NCI-H69 (cell line): ENCODE measurements around the gene ADCY5.

Experiments used
- DNase-seq: peaks from one replicate; lab custom pipeline; 2025; lab: John Stamatoyannopoulos, UW

The ADCY5 gene

GRCh38 chr3:123429362-123430125 lies 19.3 kb downstream of the ADCY5 start:
- no peak for DNase-seq

GRCh38 chr3:123424999-123425712 lies 23.7 kb downstream of the ADCY5 start:
- DNase-seq, result no peak

GRCh38 chr3:123424321-123424998 lies 24.4 kb downstream of the ADCY5 start:
- DNase-seq, result no peak

DNA sequence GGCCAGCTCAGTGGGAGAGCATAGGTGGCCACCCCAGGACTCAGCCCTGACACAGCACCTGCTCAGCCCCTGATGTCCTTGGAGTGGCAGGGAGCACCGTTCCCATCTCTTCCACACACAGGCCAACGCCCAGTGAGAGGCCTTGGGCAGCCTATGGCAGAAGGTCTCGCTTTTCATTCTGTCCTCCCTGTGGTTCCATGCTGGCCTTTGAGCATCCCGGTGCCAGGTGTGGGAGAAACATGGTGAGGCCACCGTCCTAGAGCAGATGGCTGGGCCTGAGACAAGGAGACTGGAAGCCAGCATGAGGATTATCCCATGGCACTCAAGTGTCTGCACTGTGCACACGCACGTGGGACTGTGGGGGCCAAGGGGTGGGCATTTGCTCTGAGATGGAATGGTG lies 25.1 kb downstream of the ADCY5 start:
- no peak for DNase-seq

- no peak for DNase-seq
Observed at GRCh38 chr3:123423031-123423430, 25.9 kb downstream of the ADCY5 start.

DNA sequence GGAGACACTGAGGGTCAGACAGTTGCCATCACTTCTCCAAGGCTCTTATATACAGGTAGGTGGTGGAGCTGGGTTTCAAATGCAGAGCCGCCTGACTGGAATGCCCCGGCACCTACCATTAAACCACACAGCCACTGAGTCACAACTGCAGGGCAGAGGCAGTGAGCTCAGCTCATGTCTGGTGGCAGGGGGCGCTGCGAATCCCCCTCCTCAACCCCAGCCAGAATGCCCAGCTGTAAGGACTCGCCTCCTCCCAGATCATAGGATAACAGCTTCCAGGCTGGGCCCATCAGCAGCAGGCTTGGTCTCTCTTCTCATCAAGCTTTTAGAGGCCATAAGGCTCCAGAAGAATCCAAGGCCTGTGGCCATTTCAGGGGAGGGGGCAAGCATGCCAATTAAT lies 26.4 kb downstream of the ADCY5 start:
- DNase-seq, result no peak

GRCh38 chr3:123421353-123422174 lies 27.3 kb downstream of the ADCY5 start:
- DNase-seq, result peak; percentile 3

DNA sequence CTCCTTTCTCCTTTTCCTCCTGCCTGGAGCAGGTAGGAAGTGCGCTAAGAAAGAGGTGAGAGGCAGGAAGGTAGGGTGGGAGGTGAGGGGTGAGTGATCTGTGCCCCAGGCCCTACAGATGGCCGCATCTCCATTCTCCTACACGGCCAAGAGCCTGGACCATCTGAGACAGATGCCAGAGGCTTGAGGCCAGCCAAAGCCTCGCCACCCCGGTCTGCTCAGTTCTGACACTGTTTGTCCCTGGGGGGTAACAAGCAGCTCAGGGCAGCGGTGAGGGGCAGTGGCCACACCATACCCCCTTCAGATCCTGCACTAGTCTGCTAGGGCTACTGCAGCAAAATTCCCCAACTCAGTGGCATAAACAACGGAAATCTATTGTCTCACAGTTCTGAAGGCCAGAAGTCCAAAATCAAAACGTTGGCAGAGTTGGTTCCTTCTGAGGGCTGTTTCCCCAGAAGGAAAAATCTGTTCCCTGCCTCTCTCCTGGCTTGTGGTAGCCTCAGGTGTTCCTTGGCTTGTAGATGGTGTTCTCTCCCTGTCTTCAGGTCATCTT lies 28.4 kb downstream of the ADCY5 start:
- no peak for DNase-seq

DNA sequence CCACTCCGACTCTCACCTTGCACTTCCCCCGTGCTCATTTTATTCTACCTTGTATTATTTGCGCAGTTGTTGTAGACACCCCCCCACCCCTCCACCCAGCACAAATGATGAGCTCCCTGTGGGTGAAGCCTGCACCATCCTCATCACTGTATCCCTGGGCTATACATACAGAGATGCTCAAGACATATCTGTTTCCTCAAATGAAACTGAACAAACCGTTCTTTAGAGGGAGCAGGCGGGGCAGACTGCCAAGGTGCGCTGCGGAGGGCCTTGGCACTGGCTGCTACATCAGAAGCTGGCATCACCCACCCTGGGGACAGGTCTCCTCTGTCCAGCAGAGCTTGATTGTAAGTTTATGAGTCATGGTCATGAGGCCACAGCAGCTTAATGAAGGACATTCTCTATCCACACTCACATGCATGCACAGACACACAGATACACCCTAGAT lies 29.0 kb downstream of the ADCY5 start:
- DNase-seq, result no peak

DNA sequence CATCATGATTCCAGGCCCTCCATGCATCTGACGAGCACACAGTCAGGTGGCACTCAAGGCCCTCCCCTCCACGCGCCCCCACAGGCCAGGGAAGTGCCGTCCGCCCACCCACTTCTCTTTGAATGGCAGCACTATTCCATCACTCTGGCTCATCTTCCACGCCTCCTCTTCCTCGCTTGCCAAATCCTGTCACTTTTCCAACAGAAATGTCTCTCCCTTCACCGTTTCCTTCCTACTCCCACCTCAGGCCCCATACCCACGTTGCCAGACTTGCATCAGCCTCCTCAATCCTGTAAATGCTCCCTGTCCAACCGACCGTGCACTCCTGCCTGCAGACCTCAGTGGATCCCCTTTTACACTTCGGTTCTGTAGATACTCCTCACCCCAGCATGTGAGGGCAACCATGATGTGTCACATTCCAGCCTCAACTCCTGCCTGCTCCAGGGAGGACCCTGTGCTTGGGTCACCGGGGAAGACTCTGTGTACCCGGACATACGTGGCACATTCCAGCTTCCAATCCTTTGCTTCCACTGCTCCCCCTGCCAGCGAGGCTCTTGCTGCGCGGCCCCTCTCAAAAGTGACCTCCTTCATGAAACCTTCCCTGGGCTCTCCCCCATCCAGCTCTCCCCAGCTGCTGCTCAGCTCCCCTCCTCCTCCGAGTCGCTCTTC lies 29.6 kb downstream of the ADCY5 start:
- no peak for DNase-seq

GRCh38 chr3:123416647-123417046 lies 32.2 kb downstream of the ADCY5 start:
- no peak for DNase-seq

GRCh38 chr3:123416173-123416572 lies 32.7 kb downstream of the ADCY5 start:
- DNase-seq, result no peak

DNA sequence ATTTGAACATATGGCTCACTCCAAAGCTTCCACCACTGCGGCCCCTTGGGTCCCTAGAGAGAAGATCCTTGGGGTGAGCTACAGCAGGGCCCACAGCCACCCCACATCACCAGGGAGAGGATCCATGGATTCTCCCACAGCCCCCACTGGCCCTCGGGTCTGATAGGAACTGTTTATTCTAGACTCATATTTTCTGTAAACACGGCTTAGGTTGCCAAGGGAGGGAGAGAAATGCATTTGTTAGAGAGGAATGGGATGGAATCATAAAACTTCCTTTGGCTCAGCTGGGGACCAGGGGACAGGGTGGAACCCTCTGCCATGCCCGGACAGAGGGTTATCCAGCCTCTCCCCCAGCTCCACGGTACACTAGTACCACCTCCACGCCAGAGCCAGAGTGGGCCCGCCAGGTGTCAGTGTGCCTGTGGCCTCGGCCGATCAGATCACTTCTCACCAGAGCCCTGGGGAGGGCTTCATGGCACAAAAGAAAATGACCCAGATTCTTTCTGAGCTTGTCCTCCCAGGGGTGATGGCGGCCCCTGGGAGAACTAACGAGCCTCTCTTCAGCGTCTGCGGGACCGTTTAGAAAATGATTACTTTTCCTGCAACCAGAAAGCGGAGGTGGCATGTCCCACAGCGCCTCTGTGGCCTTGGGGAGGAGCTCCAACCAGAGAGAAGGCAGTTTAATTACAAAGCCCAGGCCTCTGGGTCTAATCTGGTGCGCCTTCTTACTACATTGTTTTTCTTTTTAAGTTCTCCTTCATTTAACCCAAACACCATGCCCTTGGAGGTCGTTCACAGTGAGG lies 33.7 kb downstream of the ADCY5 start:
- no peak for DNase-seq

GRCh38 chr3:123412811-123413604 lies 35.9 kb downstream of the ADCY5 start:
- DNase-seq, result no peak

DNA sequence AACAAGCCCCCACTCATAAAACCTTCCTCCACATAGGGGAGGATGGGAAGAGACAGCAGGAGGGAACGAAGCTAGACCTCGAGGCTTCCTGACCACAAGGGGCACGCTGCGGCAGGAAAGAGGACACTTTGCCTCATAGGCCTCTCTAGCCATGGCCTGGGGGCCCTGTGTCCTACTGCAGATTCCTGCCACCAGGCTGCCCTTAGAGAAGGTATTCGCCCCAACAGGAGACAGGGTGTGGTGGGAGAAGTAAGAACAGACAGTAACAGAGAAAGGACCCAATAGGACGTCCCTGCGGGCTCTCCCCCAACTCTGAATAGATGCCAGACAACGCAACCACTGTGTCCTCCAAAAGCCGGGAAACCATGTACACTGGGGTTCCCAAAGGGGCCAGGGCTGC lies 36.8 kb downstream of the ADCY5 start:
- DNase-seq, result no peak

- no peak for DNase-seq
Observed at GRCh38 chr3:123411340-123412040, 37.4 kb downstream of the ADCY5 start.

- no peak for DNase-seq
Observed at GRCh38 chr3:123410149-123410515, 38.8 kb downstream of the ADCY5 start.

- peak; percentile 86 for DNase-seq
Observed at GRCh38 chr3:123409443-123410148, 39.3 kb downstream of the ADCY5 start.
